Stimulated activated CD8-positive, alpha-beta memory T cell treated with anti-CD3 and anti-CD28 coated beads, Interleukin-7, amount 100 ng/mL, for 4 hours (primary cell): Measurements from ENCODE around the gene KLF4.

Experiments used
- DNase-seq, 2 donors: peaks; one replicate each; pipeline ENCODE4 v3.0.0-alpha.2; 2020; ENCODE audit warnings: low read depth in 2 of 2

Gene KLF4

DNA sequence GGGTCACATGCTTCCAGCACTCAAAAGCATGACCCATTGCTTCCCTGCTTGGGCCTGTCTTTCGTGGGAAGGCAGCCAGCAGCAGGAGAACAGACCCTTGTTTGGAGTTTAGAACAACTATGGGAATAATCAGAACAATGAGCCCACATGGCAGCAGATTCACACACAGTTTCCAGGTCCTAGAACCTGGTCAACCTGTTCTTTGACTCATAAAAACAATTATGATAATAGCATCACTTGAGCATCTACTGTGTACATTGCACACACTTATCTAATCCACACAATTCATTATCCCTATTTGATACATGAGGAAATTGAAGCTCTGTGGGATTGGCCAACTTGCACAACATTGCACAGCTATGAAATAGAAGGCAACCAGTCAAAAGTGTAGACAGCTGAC is 41.7 kb downstream of the KLF4 start:
- DNase-seq: no peak

DNA sequence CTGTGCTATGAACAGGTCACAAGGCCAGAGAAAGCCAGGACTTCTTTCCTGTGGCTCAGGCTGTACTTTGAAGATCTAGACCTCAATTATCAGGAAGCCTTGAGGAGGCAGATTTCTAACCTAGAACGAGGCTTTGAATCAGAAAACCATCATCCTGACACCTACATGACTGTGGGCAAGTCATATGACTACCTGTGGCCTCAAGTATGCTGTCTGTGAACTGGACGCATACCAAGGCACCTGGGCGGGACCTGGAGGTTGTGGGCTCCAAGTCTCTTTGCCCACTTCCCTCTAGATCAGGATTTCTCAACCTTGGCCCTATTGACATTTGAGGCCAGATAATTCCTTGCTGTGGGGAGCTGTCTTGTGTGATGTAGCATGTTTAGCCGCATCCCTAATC is 42.5 kb downstream of the KLF4 start:
- DNase-seq: no peak

DNA sequence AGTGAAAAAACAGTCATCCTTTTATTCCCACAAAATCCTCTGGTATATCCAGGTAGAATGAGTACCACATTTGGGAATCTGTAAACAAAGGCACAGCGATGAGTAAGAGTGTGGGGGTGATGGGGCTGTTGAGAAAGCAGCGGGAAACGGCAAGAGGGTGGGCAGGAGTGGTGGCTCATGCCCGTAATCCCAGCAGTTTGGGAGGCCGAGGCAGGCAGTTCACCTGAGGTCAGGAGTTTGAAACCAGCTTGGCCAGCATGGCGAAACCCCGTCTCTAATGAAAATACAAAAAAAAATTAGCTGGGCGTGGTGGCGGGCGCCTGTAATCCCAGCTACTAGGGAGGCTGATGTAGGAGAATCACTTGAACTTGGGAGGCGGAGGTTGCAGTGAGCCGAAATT is 43.1 kb downstream of the KLF4 start:
- DNase-seq: no peak

DNA sequence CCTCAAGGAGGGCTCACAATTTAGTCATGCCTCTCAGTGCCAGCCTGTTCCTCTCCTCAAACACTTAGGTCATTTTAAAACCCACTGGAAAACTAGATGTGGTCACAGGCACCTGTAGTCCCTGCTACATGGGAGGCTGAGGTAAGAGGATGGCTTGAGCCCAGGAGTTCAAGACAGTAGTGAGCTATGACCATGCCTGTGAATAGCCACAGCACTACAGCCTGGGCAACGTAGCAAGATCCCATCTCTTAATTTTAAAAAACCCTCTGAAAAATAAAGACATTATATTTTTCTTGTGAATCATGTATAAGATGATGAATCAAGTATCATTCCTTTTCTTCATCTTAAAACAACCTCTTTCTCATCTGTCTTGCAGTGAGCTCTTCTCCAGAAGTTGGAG is 45.8 kb downstream of the KLF4 start:
- DNase-seq: no peak

DNA sequence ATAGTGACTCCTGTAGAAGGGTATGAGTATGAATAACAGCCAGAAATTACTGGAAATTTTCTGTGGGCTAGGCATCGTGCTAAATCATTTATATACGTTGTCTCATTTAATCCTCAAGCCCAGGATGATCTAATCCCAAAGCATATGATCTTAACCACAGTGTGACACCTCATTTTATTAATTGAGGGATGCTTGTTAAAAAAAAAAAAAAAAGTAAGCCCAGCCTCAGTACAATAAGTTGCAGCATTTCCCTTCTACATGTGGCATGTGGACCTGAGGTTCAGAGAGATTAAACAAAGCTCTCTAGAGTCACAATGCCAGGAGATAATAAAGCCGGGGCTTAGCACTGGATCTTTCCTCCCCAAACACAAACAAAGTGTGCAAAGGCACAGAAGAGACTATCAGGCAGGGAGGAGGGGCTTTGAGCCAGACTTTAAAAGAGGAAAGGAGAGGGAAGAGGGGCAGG is 49.5 kb downstream of the KLF4 start:
- no peak for DNase-seq

DNA sequence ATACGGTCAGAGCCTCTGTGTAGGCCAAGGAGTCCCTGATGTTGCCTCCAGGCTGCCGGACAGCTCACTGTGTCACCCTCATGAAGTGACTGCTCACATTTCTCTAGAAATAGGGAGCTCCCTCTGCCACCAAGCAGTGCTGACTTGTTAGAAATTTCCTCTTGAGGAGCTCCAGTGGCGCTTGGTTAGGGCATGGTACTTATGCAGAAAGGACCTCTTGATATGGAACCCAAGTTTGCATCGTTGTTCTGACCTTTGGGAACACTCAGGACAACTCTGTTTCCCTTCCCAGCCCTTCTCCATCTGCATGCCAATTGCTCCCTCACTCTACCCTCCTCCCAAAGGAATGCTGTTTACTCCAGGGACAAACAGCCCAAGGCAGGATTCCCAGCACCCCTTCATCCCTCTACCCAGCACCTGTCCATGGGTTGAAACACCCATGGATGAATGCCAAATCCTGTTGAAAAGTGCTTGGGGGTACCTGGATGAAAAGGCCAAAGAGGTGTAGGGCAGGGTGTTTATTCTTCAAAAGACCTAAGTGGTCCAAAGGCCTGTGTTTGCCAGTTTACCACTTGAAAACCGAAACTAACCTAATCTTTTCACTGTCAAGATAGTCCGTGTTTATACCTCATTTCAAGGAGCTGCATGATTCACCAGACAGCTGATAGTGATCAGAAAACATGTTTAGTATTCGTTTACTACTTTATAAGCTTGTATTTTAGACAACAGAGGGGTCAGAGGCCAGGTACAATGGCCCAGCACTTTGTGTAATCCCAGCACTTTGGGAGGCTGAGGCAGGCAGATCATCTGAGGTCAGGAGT is 51.1 kb downstream of the KLF4 start:
- no peak for DNase-seq

DNA sequence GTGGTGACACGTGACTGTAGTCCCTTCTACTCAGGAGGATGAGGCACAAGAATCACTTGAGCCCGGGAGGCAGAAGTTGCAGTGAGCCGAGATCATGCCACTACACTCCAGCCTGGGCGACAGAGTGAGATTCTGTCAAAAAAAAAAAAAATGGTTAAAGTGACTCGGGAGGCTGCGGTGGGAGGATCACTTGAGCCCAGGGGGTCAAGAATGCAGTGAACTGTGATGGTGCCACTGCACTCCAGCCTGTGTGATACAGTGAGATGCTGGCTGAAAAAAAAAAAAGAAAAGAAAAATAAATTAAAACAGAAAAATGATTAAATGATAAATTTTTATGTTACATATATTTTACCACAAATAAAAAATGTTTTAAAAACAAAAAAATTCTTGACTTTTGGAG is 51.9 kb downstream of the KLF4 start:
- DNase-seq: no peak

DNA sequence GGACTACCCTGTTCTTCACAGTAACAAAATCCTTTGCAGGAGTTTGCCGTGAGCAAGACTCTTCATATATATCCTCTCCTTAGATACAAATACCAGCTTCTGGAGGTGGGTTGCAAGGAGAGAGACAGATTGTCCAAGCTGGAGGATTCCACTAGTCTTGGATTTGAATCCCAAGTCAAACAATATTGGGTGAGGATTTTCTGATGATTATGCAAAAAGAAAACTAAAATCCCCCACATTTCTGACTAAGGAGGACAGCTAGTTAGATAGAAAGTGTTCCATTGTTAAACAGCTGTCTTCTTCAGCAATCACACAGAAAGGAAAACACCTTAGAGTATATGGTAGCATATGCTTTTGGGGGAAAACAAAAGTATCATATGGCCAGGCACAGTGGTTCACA is 54.2 kb downstream of the KLF4 start:
- DNase-seq: no peak
